Fibroblast of peridontal ligament (primary cell): ENCODE data around the gene ATXN7L1.
"Not testable (repeated sequence)": the region's sequence is repeated elsewhere in the genome, so short reads cannot be mapped to it uniquely, and the experiment has no call there.

ENCODE experiments used
- DNase-seq: peaks from one replicate; pipeline ENCODE4 v3.0.0-alpha.2; 2010; ENCODE audit errors: extremely low read depth

ATXN7L1 gene

DNA sequence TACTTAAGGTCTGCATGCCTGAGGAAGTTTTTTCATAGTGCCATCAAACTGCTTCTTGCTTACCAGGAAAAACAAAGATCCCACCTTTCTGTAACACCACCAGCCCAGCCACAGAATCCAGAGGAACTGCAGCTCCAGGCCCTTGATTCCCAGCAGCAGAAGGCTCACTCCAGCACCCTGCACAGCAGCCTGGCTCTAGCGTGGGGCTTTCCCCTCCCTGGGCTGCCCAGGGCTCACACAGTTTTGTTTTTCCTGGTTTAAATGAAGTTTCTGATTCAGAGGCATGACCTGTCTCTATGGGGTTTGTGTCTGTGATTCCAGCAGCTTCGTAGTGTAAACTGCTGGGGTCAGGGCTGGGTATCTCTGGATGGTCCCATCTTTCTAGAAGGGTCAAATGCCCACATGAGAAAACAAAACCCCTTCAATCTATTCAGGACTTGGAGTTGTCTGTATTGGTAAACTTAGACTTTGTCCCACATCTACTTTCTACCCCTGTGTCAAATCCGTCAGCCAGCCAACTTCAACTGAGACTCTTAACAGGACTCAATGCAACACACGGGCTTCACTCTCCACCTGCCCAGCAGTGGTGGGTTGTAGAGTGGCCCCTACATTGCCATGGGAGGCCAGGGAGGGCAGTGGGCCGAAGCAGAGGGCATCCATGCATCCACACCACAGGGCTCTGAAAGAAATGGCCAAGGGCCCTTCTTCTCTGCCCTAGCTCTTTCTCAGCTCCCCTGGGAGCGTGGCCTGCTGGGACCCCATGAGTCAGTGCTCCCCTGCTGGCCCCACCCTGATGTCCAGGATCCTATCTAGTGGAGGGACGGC, 73.6 kb downstream of the ATXN7L1 start:
- no peak for DNase-seq

DNA sequence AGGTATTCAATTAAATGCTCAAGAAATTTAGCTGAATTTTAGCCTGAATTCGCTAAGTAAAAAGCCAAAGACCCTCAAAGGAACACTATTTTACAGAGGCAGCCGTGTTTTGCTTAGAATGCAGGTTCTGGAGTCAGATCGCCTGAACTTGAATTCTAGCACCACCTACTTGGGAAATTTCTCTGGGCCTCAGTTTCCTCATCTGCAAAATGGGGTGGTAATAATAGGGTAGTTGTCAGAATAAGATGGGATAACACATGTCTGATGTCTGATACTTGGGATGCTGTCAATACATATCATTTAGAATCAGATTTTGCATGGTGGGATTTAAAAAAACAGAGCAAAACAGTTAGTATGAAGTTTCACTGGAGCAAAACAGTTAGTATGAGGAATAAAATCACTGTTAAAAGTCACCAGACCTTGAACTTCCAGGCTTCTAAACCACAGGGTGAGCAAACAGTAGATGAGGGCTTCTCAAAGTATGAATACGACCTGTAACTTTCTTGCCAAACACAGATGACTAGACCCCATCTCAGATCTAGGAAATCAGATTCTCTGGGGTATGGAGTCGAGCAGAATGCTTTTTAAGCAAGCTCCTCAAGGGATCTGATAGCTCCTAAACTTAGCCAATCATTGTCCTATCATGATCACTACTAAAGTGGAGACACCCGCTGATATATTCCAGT, 75.4 kb downstream of the ATXN7L1 start:
- no peak for DNase-seq

DNA sequence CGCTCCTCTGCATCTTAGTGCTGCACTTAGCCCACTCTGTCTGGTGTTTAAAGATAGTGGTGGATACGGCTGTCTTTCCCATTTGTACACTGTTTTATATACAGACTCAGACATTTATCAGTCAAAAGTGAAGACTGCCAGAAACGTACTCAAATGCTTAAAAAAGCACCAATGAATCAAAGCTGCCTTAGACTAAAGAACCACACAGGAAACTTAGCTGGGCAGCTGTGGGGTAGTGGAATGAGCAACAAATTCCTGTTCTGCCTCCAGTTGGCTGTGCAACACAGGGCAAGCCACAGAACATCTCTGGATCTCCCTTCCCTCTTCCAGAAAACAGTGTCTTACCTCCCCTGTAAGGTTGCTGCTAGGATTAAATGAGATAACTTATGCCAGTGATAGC, 76.0 kb downstream of the ATXN7L1 start:
- DNase-seq: peak; percentile 42

DNA sequence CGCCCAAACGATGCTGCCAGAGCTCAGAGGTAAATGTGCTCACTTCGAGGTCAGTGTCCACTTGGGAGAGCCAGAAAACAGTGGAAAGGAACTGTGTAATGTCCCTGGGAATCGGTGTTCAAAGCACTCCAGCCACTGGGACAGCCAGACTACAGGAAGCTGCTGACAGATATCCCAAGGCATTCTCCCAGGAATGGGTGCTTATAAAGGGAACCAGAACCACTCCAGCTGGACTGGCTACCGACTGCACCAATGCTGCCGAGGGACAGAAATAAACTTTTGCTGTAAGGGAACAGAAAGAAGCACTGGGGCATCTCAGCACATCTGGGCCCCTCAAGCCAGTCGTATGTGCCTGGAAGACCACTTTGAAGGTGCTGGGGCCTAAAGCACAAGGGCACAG, 76.7 kb downstream of the ATXN7L1 start:
- no peak for DNase-seq

DNA sequence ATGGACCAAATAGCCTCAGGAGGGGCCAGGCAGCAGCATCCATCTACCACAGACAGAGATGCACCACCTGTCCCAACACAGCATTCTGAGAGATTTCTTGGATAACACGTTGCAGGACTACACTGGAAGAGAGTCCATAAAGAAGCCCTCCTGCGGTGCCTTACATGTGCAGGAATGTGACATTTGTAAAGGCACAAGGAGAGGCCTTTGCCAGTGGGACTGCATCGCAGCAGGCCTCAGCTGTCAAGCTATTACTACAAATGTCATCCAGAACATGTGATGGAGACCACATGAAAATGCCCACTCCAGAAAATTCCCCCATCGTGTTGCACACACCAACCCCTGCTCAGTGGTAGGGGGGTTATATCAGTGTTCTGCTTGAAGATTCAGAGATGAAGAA, 77.4 kb downstream of the ATXN7L1 start:
- no peak for DNase-seq

DNA sequence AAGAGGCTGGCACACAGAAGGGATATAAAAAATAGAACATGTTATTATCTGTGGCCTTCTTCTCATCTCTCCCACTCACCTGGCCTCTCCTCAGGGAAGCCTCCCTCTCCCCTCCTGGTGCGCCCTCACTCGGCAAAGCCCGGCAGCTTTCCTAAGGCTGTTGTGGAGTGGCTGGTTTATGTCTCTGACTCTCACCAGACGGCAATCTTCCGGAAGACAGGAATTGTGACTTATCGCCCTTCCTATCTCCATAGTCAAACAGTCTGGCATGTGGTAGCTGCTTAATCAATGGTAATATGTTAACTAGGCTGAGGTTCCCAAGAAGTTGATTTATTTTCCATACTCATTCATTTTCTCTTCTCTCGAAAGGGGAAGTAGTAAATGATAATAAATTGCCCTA, 78.7 kb downstream of the ATXN7L1 start:
- no peak for DNase-seq

DNA sequence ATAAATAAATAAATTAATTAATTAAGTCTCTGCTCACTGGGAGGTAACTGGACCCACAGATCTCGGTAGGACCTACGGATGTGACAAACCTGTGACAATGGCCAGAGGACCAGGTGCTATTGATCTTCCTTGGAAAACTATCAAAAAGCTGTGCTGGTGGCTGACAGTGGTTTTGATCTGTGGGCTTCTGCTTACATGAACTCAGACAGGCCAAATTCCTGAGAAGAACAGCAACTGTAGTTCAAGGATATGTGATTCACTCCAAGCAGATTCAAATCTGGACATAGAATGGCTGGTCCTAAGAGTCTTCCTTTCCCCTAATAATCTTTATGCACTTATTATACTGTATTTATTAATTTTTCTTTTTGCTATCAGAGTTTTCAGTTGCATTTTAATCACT, 80.0 kb downstream of the ATXN7L1 start:
- DNase-seq: peak; percentile 57

DNA sequence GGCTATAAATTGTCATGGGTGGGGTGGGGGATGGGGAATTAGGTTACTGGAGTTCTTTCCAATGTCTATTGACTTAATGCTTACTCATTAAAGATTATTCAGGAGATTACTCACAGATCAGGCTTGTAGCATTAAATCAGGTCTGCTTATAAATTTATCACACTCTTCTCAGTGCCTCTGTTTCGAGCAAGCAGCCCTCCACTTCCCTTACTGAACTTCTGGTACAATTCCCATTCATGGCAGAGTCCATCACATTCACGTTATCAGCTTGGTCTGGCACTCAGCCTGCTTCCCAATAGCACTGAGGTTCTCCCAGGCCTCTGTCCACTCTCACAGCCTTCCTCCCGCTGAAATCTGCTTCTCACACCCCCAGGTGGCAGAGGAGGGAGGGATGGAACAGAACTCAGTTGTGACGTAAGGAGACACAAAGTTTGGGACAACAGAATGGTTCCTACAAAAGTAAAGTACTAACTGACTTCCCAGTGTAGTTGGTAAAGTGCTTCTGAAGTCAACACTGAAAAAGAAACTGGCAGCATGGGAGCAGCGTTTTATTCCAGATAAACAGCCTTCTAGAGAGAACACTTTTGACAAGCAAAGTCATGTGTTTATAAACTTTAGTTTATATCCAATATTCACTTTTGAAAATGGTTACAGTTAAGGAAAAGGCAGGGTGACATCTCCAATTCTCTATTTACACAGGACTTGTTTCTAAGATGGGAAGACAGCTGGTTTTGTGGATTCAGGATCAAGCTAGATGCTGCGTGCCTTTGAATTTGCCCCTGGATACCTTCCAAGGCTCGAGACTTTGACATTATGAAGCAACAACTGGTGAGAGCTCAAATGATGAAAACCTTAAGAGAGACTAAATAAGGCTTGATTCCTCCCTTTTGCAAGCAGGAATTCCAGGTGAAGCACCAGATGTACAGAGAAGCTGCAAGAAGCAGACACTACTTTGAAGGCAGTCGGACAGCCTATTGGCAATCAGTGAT, 81.4 kb downstream of the ATXN7L1 start:
- DNase-seq: peak; percentile 92

DNA sequence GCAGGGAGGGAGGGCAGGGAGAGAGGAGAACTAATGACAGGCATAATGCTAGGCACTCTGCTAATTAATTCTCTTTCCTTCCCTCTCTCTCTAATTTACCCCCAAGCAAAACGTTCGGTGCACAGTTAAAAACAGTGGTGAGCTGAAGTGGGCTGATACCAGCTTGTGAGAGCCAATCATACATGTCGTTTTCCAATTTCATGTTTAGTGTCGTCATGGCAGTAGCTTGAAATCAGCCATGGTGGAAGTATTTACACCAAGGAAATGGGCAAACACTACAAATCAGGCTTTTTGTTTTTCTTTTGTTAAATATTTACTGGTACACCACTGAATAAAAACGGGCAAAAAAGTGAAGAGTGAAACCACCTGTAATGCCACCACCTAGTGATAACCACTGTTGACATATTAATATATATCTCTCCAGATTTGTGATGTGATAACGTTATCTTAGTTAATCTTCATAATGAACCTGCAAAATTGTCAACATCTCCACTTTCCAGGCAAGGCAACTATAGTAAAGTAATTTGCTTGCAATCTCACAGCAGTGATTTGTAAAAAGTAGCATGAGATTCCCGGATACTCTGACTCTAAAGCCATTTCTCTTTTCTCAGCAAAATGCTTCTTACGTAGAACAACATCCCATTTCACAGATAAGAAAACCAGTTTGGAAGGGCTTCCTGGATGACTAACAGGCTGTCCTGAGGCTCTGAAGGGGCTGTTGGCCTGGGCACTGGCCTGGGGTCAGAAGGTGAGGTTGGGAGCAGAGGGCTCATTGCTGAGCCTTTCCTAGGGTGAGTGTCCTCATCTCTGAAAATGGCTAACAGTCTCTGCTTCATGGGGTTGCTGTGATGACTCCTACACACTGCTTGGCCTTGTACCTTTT, 83.7 kb downstream of the ATXN7L1 start:
- no peak for DNase-seq

DNA sequence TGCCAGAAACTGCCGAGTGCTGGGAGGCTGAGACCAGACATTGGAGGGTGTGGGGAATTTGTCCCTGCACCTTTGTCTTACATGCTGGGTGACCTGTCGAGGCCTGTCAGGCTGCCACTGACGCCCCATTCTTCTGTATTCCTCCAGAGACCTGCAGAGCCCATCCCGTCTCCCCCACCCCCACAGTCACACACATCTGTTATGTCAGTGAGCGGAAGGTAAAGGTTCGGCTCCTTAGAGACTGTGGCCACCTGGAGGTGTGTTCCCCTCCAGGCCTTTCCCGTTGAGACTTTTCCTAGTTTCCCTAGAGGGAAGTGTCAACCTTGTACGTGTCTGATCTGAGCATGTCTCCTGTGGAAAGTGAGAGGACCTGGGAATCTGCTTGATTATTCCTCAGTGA, 84.5 kb downstream of the ATXN7L1 start:
- DNase-seq: no peak

DNA sequence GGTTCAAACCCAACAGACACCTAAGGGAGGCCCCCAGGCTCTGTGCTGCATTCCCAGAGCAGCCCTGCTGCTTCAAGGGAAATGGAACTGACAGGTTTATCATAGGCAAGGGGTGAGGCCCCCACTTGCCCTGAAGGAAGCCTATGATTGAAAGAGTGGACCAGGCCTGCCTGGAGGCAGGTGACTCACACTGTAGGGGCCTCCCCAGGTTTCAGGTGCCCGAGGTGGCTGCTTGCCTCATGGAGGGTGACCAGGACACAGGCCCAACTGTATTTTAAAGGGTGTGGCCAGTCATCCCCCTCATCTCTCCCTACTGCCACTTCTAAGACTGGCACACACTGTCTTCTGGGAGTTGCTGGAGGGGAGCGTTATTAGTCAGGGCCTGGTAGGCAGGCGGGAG, 85.4 kb downstream of the ATXN7L1 start:
- DNase-seq: no peak

DNA sequence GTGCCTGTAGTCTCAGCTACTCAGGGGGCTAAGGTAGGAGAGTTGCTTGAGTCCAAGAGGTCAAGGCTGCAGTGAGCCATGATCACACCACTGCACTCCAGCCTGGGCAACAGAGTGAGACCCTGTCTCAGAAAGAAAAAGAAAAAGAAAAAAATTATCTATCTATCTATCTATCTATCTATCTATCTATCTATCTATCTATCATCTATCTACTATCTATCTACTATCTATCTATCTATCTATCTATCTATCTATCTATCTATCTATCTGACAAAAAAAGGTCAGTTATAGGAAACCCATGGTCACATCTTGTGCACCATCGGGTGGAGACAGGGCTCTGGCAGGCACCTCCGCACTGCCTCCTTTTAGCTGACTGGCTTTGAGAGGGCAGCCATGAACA, 85.9 kb downstream of the ATXN7L1 start:
- DNase-seq: not testable (repeated sequence)

DNA sequence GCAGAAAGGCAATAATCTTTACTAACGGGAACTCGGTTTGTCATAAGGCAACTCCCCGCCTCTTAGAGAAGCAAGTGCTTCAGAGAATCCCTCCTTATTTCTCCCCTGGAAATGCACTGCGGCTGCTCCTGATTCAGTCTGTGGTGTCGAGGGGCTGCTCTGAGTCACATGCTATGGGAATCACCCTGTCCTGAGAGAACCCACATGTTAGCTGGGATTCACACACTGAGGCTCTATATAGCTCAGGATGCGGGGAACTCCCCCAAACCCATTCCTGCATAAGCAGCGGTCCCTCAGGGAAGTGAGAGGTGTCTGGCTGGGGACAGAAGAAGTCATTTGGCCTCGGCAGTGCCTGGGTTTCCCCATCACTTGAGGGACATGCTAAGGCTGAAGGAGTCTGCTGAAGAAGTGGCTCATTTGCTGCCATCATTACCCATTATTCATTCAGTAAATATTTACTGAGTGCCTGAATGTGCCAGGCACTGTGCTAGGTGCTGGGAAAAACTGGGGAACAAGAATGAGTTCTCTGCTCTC, 87.5 kb downstream of the ATXN7L1 start:
- no peak for DNase-seq

DNA sequence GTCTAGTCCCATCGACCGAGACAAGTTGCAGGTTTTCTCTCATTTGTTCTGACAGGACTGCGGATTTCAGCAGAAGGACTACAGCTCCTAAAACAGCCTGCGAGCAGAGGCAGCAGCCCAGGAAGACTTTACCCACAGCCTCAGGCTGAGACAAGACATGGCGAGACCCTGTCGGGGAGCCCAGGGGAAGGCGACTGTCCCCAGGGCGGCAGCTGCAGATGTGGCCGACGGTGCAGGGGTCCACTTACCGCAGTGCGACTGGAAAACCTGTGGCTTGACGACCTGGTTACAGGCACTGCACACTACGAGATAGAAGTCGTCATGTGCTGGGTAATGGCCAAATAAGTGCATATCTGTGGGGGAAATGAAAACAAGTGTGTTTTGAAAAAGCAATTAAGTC, 88.0 kb downstream of the ATXN7L1 start:
- DNase-seq: no peak

DNA sequence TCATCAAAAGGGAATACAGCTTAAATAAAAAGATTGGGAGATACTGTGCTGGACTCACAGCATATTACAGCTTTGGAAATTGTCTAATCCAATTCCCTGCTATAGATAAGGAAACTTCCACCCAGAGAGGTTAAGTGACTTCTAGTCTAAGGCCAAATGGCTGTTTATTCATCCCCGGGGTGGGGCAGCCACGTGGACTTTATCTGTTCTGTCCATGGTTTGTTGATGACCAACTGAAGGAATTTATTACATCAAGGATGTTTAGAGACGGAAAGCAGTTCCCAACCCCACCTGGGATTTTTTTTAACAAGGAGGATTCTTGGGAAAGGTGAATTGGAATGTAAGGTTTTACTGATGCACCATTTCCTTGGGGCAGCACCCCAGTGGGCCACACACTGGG, 88.6 kb downstream of the ATXN7L1 start:
- no peak for DNase-seq

DNA sequence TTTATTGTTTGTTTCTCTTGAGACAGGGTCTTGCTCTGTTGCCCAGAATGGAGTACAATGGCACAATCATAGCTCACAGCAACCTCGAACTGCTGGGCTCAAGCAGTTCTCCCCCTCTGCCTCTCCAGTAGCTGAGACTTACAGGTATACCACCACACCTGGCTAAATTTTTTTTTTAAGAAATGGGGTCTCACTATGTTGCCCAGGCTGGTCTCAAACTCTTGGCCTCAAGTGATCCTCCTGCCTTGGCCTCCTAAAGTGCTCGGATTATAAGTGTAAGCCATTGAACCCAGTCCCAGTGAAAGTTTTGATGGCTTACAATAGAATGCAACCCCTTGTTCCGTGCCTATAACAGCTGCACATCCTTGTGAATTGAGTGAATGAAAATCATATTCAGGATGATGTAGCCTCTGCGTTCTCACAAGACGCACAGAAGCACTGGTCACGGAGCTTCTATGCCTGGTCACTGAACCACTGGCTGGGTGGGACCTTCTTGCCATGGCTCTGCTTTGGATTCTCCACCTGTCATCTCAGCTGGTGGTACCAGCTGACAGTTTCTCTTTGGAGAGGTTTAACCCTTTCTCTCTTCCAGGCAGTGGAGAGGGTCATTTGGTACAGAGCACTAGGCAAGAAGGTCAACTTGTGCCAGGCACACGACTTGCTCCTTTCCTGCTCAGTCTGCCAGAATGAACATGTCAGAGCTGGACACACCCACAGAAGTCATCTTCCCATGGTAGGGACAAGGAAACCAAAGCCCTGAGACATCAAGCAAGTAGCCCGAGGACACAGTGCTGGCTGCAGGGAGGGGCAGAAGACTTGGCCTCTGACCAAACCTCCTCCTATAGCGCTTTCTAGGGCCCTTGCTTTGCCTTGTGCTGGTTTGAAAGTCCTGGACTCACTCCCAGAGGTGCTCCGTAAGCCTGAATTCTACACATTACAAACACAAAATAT, 89.6 kb downstream of the ATXN7L1 start:
- no peak for DNase-seq

DNA sequence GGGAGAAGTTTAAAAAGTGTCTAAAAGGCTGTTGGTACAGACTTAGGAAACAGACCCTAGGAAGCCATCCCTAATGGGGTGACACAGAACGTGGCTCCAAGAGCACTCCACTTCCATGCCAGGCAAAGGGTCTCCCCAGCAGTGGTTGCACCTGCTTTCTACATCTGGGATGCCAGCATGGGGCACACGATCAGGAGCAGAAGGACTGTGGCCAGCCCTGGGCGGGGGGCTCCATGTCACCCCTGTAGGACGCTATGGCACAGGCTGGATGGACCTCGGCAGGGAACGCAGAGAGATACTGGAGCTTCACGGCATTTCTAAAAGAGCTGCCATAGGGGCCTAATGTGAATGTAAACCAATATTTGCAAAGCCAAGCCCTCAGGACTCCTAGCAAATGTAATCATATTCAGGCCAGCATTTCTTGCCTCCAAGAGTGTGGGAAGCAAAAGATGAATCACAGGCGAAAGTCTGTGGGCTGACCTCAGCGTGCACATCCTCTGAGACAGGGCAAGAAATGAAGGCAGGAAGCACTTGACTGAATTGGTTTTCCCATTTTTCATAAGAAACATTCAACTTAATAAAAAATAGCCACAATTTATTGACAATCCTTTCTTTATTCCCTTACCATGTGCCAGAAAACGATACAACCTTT, 93.9 kb downstream of the ATXN7L1 start:
- DNase-seq: peak; percentile 92

DNA sequence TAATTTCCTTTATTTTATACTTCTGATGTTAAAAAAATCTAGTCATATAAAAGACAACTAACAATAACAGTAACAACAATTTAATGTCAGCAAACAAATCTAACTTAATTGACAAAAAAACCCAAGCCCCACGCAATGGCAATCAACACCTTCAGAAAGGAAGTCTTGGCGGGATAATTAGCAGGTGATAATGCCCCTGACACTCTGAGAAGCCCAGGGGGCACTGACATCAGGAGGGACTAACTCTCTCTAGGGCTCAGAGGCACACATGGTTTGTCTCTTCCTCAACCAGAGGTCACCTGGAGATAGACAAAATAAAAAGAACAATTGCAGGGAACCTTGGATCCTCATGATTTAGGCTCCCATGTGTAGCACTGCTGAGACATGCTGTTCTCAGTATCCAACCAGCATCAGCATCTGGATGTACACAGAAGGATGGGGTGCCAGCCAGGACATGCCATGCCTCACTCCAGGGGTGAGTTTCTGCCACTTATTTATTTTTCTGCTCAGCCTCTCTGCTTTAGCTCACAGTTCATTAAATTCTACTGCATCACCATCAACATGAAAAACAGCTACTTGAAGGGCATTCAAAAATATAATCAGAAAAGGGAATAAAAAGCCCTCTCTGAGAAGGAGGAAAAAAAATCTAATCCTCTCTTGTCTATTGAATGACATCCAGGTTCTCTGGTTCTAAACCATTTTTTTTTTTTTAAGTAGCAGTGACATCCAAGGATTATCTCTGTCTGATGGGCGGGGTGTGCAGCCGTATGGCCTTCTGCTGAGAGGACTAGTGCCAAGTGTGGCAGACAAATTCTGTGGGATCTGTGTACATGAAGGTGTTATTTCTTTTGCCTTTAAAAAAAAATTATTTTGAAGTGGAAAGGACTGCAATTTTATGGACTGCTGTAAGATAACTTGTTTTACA, 96.3 kb downstream of the ATXN7L1 start:
- no peak for DNase-seq
